Fibroblast of lung (primary cell): Measurements from ENCODE around the gene RBM20. TPM values are rescaled to one million over a fixed set of nuclear protein-coding genes. Genes with fewer than 3 reads are reported as not detected.
"Not testable (repeated sequence)": the region's sequence is repeated elsewhere in the genome, so short reads cannot be mapped to it uniquely, and the experiment has no call there.

Experiments used
- DNase-seq, 2 donors: peaks; one replicate each; pipeline versions ENCODE4 v3.0.0 to v3.0.0-alpha.2; 2010; ENCODE audit warnings: low read depth in 2 of 2
- H2AFZ ChIP-seq: 2 replicates; pipeline ENCODE4 v1.5.1; 2012; ENCODE audit warnings: low read length, control low read depth, inconsistent platforms
- H3K27ac ChIP-seq: 2 replicates; pipeline ENCODE4 v1.5.1; 2011; ENCODE audit warnings: low read length, control low read depth; ENCODE audit not compliant: insufficient read depth
- H3K27me3 ChIP-seq: 2 replicates; pipeline ENCODE4 v1.5.1; 2011; ENCODE audit warnings: mild to moderate bottlenecking, low read length; ENCODE audit not compliant: control insufficient read depth, insufficient read depth
- H3K36me3 ChIP-seq: 2 replicates; pipeline ENCODE4 v1.5.1; 2011; ENCODE audit warnings: low read length; ENCODE audit not compliant: control insufficient read depth, insufficient read depth
- H3K4me1 ChIP-seq: 2 replicates; pipeline ENCODE4 v1.5.1; 2011; ENCODE audit warnings: low read length; ENCODE audit not compliant: control insufficient read depth, insufficient read depth; ENCODE audit errors: extremely low read depth
- H3K4me2 ChIP-seq: 2 replicates; pipeline ENCODE4 v1.5.1; 2011; ENCODE audit warnings: low read length, control low read depth; ENCODE audit not compliant: insufficient read depth; ENCODE audit errors: extremely low read depth
- H3K4me3 ChIP-seq, 4 experiments: fragments of 200-600 bp in 1 of 4; sonication (generic) in 1 of 4; replicated peaks in 1 of 4; 2 replicates each; pipeline ENCODE4 v1.5.1; 2011 to 2016; ENCODE audit warnings: low read length in 4 of 4, low read depth in 3 of 4, mild to moderate bottlenecking in 3 of 4, control low read depth in 2 of 4, inconsistent platforms in 1 of 4, mixed read lengths in 1 of 4; ENCODE audit not compliant: insufficient read depth in 1 of 4; ENCODE audit errors: control extremely low read depth in 1 of 4
- H3K79me2 ChIP-seq: 2 replicates; pipeline ENCODE4 v1.5.1; 2012; ENCODE audit warnings: mild to moderate bottlenecking, low read length, inconsistent platforms; ENCODE audit not compliant: control insufficient read depth, insufficient read depth
- H3K9ac ChIP-seq: 2 replicates; pipeline ENCODE4 v1.5.1; 2011; ENCODE audit warnings: mild to moderate bottlenecking, low read length, control low read depth; ENCODE audit not compliant: insufficient read depth
- H3K9me3 ChIP-seq: 2 replicates; pipeline ENCODE4 v1.5.1; 2012; ENCODE audit warnings: low read depth, low read length; ENCODE audit not compliant: control insufficient read depth, insufficient read depth
- H4K20me1 ChIP-seq: 2 replicates; pipeline ENCODE4 v1.5.1; 2011; ENCODE audit warnings: low read length; ENCODE audit not compliant: control insufficient read depth, insufficient read depth; ENCODE audit errors: extremely low read depth
- EZH2 ChIP-seq: IDR thresholded peaks from 2 replicates; pipeline ENCODE4 v1.5.1; 2012; ENCODE audit warnings: low read length, control low read depth, mild to moderate bottlenecking; ENCODE audit errors: missing control alignments
- polyA plus RNA-seq, 2 donors: library from polyadenylated mRNA; depleted of rRNA in 1 of 2; stranded (reverse) in 1 of 2; unstranded in 1 of 2; fragments of >200 nt; gene quantifications; 2 replicates each; pipeline ENCODE4 v1.2.1, GENCODE V29; 2011 to 2012; ENCODE audit warnings: missing spikeins in 1 of 2
- total RNA-seq: library from RNA; depleted of rRNA; stranded (reverse); fragments of >200 nt; gene quantifications from 2 replicates; pipeline ENCODE4 v1.2.1, GENCODE V29; 2014
- TF ChIP-seq, protein P1 (sequence below), 2 donors: IDR thresholded peaks in 1 of 2; conservative IDR thresholded peaks in 1 of 2; 1 replicate in 1 of 2; 2 replicates in 1 of 2; pipeline ENCODE4 v1.5.1; 2011 to 2012; ENCODE audit warnings: low read length in 2 of 2, control low read depth in 1 of 2, inconsistent platforms in 1 of 2, low read depth in 1 of 2, mild to moderate bottlenecking in 1 of 2

RBM20 gene
- total and polyA plus RNA-seq, 2 donors (not counting 1 experiment from before 2014, with no cell fraction given), result under 0.01 to 0.05 TPM

DNA sequence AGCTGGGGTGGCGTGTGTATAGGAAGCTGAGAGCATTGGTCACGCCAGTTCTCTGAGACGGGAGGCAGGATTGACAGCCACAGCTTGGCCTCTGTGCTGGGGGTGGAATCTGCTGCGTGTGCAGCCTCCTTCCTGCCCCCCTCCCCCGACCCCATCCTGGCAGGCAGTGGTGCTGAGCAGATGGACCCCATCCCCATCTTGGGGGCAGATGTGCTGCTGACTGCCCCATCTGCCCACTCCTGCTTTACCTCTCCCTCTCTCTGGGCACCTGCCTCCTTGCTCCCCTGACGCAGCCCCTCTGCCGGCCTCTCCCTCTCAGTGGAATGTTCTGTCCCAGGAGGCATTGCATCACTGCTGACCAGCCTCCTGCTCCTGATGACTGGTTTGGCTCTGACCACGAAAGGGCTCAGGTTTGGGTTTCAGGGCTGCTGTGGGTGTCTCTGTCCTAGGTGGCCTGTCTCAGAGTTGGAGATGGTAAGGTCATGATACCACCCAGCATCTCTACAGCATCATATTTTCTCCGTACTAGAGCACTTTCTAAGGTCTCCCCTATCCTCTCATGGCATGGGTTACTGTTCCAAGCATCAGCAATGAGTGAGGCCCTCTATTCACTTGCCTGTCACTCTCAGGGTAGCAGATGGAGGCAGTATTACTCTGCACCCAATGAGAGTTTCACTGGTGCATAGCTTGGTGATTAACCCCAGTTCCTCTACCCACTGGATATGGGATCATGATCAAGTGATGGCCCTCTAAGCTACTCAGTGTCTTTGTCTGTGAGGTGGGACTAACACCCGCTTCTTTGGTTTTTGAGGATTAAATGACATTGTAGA, 81.9 kb downstream of the RBM20 start:
- no peak overlapping the region for H3K4me3 ChIP-seq
- peaks cover 4% of the 10 kb centered on the region for H3K27me3 ChIP-seq
- no peaks in the 10 kb centered on the region for H4K20me1 ChIP-seq
- no peak overlapping the region for H2AFZ ChIP-seq
- H3K4me2 ChIP-seq, result no peak overlapping the region
- no peaks in the 10 kb centered on the region for H3K4me1 ChIP-seq
- H3K27ac ChIP-seq, result no peak overlapping the region
- DNase-seq, result peak in 1 of 2 donors; percentile 32
- no peak overlapping the region for H3K9ac ChIP-seq
- no peaks in the 10 kb centered on the region for H3K79me2 ChIP-seq
- H3K36me3 ChIP-seq, result no peaks in the 10 kb centered on the region
- H3K9me3 ChIP-seq, result no peaks in the 10 kb centered on the region
- no peak for TF ChIP-seq EZH2
- TF ChIP-seq, protein P1, sequence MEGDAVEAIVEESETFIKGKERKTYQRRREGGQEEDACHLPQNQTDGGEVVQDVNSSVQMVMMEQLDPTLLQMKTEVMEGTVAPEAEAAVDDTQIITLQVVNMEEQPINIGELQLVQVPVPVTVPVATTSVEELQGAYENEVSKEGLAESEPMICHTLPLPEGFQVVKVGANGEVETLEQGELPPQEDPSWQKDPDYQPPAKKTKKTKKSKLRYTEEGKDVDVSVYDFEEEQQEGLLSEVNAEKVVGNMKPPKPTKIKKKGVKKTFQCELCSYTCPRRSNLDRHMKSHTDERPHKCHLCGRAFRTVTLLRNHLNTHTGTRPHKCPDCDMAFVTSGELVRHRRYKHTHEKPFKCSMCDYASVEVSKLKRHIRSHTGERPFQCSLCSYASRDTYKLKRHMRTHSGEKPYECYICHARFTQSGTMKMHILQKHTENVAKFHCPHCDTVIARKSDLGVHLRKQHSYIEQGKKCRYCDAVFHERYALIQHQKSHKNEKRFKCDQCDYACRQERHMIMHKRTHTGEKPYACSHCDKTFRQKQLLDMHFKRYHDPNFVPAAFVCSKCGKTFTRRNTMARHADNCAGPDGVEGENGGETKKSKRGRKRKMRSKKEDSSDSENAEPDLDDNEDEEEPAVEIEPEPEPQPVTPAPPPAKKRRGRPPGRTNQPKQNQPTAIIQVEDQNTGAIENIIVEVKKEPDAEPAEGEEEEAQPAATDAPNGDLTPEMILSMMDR (conservative IDR thresholded peaks at IDR 0.05 in 1 of 2, IDR thresholded peaks at IDR 0.05 in 1 of 2; ENCODE audit: low read depth in 1 of 2, low read length in 2 of 2), result no peak

DNA sequence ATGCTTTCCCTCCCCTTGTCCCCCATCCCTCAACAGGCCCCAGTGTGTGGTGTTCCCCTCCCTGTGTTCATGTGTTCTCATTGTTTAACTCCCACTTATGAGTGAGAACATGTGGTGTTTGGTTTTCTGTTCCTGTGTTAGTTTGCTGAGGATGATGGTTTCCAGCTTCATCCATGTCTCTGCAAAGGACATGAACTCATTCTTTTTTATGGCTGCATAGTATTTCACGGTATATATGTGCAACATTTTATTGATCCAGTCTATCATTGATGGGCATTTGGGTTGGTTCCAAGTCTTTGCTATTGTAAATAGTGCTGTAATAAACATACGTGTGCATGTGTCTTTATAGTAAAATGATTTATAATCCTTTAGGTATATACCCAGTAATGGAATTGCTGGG, 83.6 kb downstream of the RBM20 start:
- not testable (repeated sequence) for H3K36me3 ChIP-seq, H3K27me3 ChIP-seq, DNase-seq, H3K9me3 ChIP-seq, H4K20me1 ChIP-seq, H2AFZ ChIP-seq, H3K4me3 ChIP-seq, H3K79me2 ChIP-seq, H3K27ac ChIP-seq, H3K9ac ChIP-seq, H3K4me2 ChIP-seq, H3K4me1 ChIP-seq

DNA sequence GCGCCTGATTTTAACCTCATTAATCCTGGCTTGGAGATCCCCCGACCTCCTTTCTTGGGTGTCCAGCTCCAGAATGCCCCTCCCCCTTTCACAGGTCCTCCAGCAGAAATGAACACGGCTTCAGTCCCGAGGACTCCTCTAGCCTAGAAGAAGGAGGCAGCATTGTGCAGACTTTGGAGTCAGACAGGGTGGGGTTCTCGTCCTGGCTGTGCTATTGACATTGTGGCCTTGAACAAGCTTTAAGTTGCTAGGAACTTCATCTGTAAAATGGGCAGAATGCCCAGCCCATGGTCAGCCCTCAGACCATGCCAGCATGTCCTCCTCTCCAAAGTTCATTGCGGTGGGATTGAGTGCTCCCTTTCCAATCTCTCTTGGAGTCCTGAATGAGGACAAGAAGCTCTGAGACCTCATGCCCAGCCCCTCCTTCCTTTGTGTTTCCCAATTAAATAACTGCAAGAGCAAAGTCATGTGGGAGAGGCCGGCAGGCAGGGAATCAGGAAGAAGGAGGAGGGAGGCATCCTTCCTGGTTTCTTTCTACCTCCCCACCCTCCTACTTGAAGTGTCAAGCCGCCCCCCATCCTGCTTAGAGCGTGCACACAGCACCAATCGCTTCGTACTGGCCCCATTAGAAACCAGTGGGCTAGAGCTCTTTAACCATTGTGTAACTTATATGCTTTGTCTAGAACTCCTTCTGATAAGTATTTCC, 86.4 kb downstream of the RBM20 start:
- Histone ChIP-seq H3K4me2 (no peak overlapping the region), H3K9ac (no peak overlapping the region), H4K20me1 (no peaks in the 10 kb centered on the region), H2AFZ (no peak overlapping the region), H3K27me3 (peaks cover 7% of the 10 kb centered on the region), H3K27ac (no peak overlapping the region), H3K4me1 (no peaks in the 10 kb centered on the region), H3K79me2 (no peaks in the 10 kb centered on the region), H3K4me3 (no peak overlapping the region), H3K9me3 (no peaks in the 10 kb centered on the region), H3K36me3 (no peaks in the 10 kb centered on the region)
- no peak for TF ChIP-seq EZH2
- TF ChIP-seq, protein P1 (conservative IDR thresholded peaks at IDR 0.05 in 1 of 2, IDR thresholded peaks at IDR 0.05 in 1 of 2; ENCODE audit: low read depth in 1 of 2, low read length in 2 of 2), result no peak
- peak in 1 of 2 donors; percentile 13 for DNase-seq
